Neural progenitor cell (in vitro differentiated cells): Measurements from ENCODE around the gene MTHFS.

Experiments used
- CTCF ChIP-seq: fragments of 200-600 bp; sonication (generic); IDR thresholded peaks from 2 replicates; pipeline ENCODE4 v1.5.1; 2017; ENCODE audit warnings: antibody characterized with exemption, mild to moderate bottlenecking
- EZH2phosphoT487 ChIP-seq: fragments of 200-600 bp; sonication (generic); IDR thresholded peaks from 2 replicates; pipeline ENCODE4 v1.6.1; 2017; ENCODE audit warnings: antibody characterized with exemption

GRCh38 chr15:79903144-79903543 is 6.3 kb upstream of the MTHFS start:
- TF ChIP-seq CTCF = no peak
- TF ChIP-seq EZH2phosphoT487 = no peak
